B cell (primary cell): Measurements from ENCODE around the gene CST1. TPM values are rescaled to one million over a fixed set of nuclear protein-coding genes. Genes with fewer than 3 reads are reported as not detected.

Experiments
- ATAC-seq: fragments of 200-7000 bp; cut with Tn5 transposase; one replicate; pipeline ENCODE4 v1.10.0; 2021; ENCODE audit warnings: low read depth, mild to moderate bottlenecking, moderate number of reproducible peaks, moderate library complexity
- CTCF ChIA-PET: fragments of 350-600 bp; sonication (Branson Sonifier 250); formaldehyde crosslinking; loops from one replicate; lab custom pipeline; 2021; ENCODE audit warnings: antibody characterized with exemption, inconsistent platforms; lab: Charles Lee
- POLR2A ChIA-PET: fragments of 350-600 bp; sonication (Branson Sonifier 250); formaldehyde crosslinking; loops from one replicate; lab custom pipeline; 2021; ENCODE audit warnings: antibody characterized with exemption; lab: Charles Lee
- DNase-seq: peaks from one replicate; pipeline ENCODE4 v3.0.0; 2013
- H2AFZ ChIP-seq: 2 replicates; pipeline ENCODE4 v1.6.1; 2012; ENCODE audit warnings: mild to moderate bottlenecking, low read depth, low read length; ENCODE audit not compliant: insufficient read depth, poor library complexity, severe bottlenecking
- H3K27ac ChIP-seq, 2 donors: 1 replicate in 1 of 2; 2 replicates in 1 of 2; pipeline ENCODE4 v1.5.1; 2012 to 2013; ENCODE audit warnings: low read length in 2 of 2, mild to moderate bottlenecking in 2 of 2, moderate library complexity in 1 of 2
- H3K27me3 ChIP-seq, 4 experiments: fragments of 200-600 bp in 1 of 4; sonication (generic) in 1 of 4; replicated peaks in 1 of 4; 1 replicate in 2 of 4; 2 replicates in 2 of 4; pipeline versions ENCODE4 v1.6.1 to v1.7.0; 2013 to 2016; ENCODE audit warnings: low read length in 3 of 4, mild to moderate bottlenecking in 2 of 4, mixed read lengths in 1 of 4, moderate library complexity in 1 of 4; ENCODE audit not compliant: insufficient read depth in 4 of 4, control insufficient read depth in 3 of 4; ENCODE audit errors: control extremely low read depth in 1 of 4
- H3K36me3 ChIP-seq, 2 experiments: replicated peaks in 1 of 2; 1 replicate in 1 of 2; 2 replicates in 1 of 2; pipeline versions ENCODE4 v1.6.1 to v1.7.1; 2013; ENCODE audit warnings: low read length in 1 of 2; ENCODE audit not compliant: insufficient read depth in 2 of 2, control insufficient read depth in 1 of 2; ENCODE audit errors: control extremely low read depth in 1 of 2, extremely low read depth in 1 of 2
- H3K4me1 ChIP-seq, 2 donors: fragments of 200-600 bp in 1 of 2; sonication (generic) in 1 of 2; 1 replicate in 1 of 2; 2 replicates in 1 of 2; pipeline versions ENCODE4 v1.5.1 to v1.6.1; 2013 to 2017; ENCODE audit warnings: low read length in 2 of 2; ENCODE audit not compliant: control insufficient read depth in 2 of 2, insufficient read depth in 2 of 2
- H3K4me2 ChIP-seq: replicated peaks from 2 replicates; pipeline ENCODE3; 2012; ENCODE audit warnings: mild to moderate bottlenecking, low read depth, low read length; ENCODE audit not compliant: poor library complexity, severe bottlenecking
- H3K4me3 ChIP-seq, 5 experiments: fragments of 200-600 bp in 1 of 5; sonication (generic) in 1 of 5; 1 replicate in 3 of 5; 2 replicates in 2 of 5; pipeline versions ENCODE4 v1.5.1 to v1.7.0; 2011 to 2016; ENCODE audit warnings: low read length in 4 of 5, mild to moderate bottlenecking in 4 of 5, low read depth in 2 of 5, control low read depth in 1 of 5, moderate library complexity in 1 of 5; ENCODE audit not compliant: insufficient read depth in 1 of 5; ENCODE audit errors: control extremely low read depth in 1 of 5, extremely low read depth in 1 of 5
- H3K79me2 ChIP-seq: fragments of 200-600 bp; sonication (generic); one replicate; pipeline ENCODE4 v1.6.0; 2016; ENCODE audit warnings: low read length; ENCODE audit not compliant: control insufficient read depth, insufficient read depth
- H3K9ac ChIP-seq: fragments of 200-600 bp; sonication (generic); 2 replicates; pipeline ENCODE4 v1.6.1; 2017; ENCODE audit warnings: mild to moderate bottlenecking, low read length, moderate library complexity
- H3K9me3 ChIP-seq, 3 donors: one replicate each; pipeline versions ENCODE4 v1.6.1 to v1.7.1; 2013; ENCODE audit warnings: low read length in 2 of 3; ENCODE audit not compliant: control insufficient read depth in 2 of 3, insufficient read depth in 1 of 3; ENCODE audit errors: control extremely low read depth in 1 of 3
- H4K20me1 ChIP-seq: 2 replicates; pipeline ENCODE4 v1.6.0; 2012; ENCODE audit warnings: mild to moderate bottlenecking, low read length; ENCODE audit not compliant: insufficient read depth, control insufficient read depth, poor library complexity, severe bottlenecking
- H3K27ac Mint-ChIP-seq: one replicate; pipeline ENCODE4 v1.8.0; 2021; ENCODE audit warnings: mixed read lengths
- H3K27me3 Mint-ChIP-seq: one replicate; pipeline ENCODE4 v1.8.0; 2021; ENCODE audit warnings: mixed read lengths
- H3K4me1 Mint-ChIP-seq: one replicate; pipeline ENCODE4 v1.8.0; 2021; ENCODE audit warnings: mixed read lengths
- H3K4me3 Mint-ChIP-seq: one replicate; pipeline ENCODE4 v1.8.0; 2021; ENCODE audit warnings: mixed read lengths
- H3K9me3 Mint-ChIP-seq: one replicate; pipeline ENCODE4 v1.8.0; 2022; ENCODE audit warnings: mixed read lengths; ENCODE audit not compliant: insufficient read depth
- CTCF ChIP-seq: fragments of 200-600 bp; IDR thresholded peaks from one replicate; pipeline ENCODE4 v1.8.0; 2022; ENCODE audit warnings: antibody characterized with exemption, mild to moderate bottlenecking
- EZH2 ChIP-seq: IDR thresholded peaks from 2 replicates; pipeline ENCODE4 v1.6.1; 2012; ENCODE audit warnings: borderline replicate concordance, low read depth, mild to moderate bottlenecking, moderate library complexity, low read length; ENCODE audit not compliant: insufficient read depth, poor library complexity, severe bottlenecking
- WGBS: methylation state at CpG from one replicate; pipeline ENCODE4 v1.1.5; 2013; ENCODE audit warnings: missing lambda C conversion rate; ENCODE audit not compliant: insufficient coverage; 5-methylcytosine and 5-hydroxymethylcytosine counted together
- intact Hi-C: fragments of 100-400 bp; cut with micrococcal nuclease; formaldehyde crosslinking; loops from one replicate; pipeline ENCODE4 v1.10.0; 2022
- polyA plus RNA-seq: library from polyadenylated mRNA; depleted of rRNA; stranded (reverse); fragments of >200 nt; gene quantifications from 2 replicates; pipeline ENCODE4 v1.2.3, GENCODE V29; 2012
- total RNA-seq, 2 donors: library from RNA; stranded (reverse); fragments of 120-200 nt in 1 of 2; gene quantifications; 1 replicate in 1 of 2; 2 replicates in 1 of 2; pipeline versions ENCODE4 v1.2.3 to v1.2.4, GENCODE V29; 2013 to 2022

The CST1 gene
- total and polyA plus RNA-seq, 2 donors (not counting 1 experiment from before 2014, with no cell fraction given), result not detected

- H3K36me3 ChIP-seq, result no peaks in the 10 kb centered on the region
- H3K4me1 Mint-ChIP-seq, result no peaks in the 10 kb centered on the region
- DNase-seq, result no peak
- peaks cover 0 to 5% (median 0%) of the 10 kb centered on the region in 3 donors for H3K9me3 ChIP-seq
- no peak overlapping the region for H3K4me3 Mint-ChIP-seq
- H3K4me1 ChIP-seq, result no peaks in the 10 kb centered on the region
- H3K27ac Mint-ChIP-seq, result no peak overlapping the region
- no peak for TF ChIP-seq CTCF
- no peak for TF ChIP-seq EZH2
- ChIA-PET POLR2A (no interaction called here), CTCF (no interaction called here)
- H3K4me2 ChIP-seq, result no peak overlapping the region
- 24% methylated on average over 4 of the region's 14 CpGs for WGBS
- no peaks in the 10 kb centered on the region for H3K79me2 ChIP-seq
- H2AFZ ChIP-seq, result no peak overlapping the region
- no peaks in the 10 kb centered on the region for H3K9me3 Mint-ChIP-seq
- no peak overlapping the region for H3K27ac ChIP-seq
- intact Hi-C loops, result no loop called here
- ATAC-seq, result no peak
- peaks cover 3% of the 10 kb centered on the region for H3K27me3 Mint-ChIP-seq
- H4K20me1 ChIP-seq, result no peaks in the 10 kb centered on the region
- no peak overlapping the region for H3K9ac ChIP-seq
- H3K4me3 ChIP-seq, result no peak overlapping the region
- H3K27me3 ChIP-seq, result no peaks in the 10 kb centered on the region
Observed at GRCh38 chr20:23776067-23776771, 25.5 kb upstream of the CST1 start.

- Histone ChIP-seq H3K27ac (no peak overlapping the region), H3K4me2 (no peak overlapping the region), H2AFZ (no peak overlapping the region), H3K79me2 (no peaks in the 10 kb centered on the region), H3K27me3 (no peaks in the 10 kb centered on the region), H4K20me1 (no peaks in the 10 kb centered on the region), H3K4me3 (no peak overlapping the region), H3K9me3 (peaks cover 0 to 5% (median 0%) of the 10 kb centered on the region in 3 donors), H3K4me1 (no peaks in the 10 kb centered on the region), H3K9ac (no peak overlapping the region), H3K36me3 (no peaks in the 10 kb centered on the region)
- POLR2A ChIA-PET, result no interaction called here
- DNase-seq, result no peak
- H3K4me3 Mint-ChIP-seq, result no peak overlapping the region
- CTCF ChIA-PET, result no interaction called here
- no peaks in the 10 kb centered on the region for H3K9me3 Mint-ChIP-seq
- no peak for ATAC-seq
- H3K27me3 Mint-ChIP-seq, result peaks cover 3% of the 10 kb centered on the region
- no peak for TF ChIP-seq EZH2
- TF ChIP-seq CTCF, result no peak
- intact Hi-C loops, result no loop called here
- no peaks in the 10 kb centered on the region for H3K4me1 Mint-ChIP-seq
- 91% methylated on average over 6 of the region's 7 CpGs for WGBS
- H3K27ac Mint-ChIP-seq, result no peak overlapping the region
Observed at GRCh38 chr20:23774081-23774480, 23.3 kb upstream of the CST1 start.
